ENCODE results near the gene ZNF883.

The ZNF883 gene

GRCh38 chr9:112917987-112918362 is 94.0 kb downstream of the ZNF883 start:
- DNase-seq (ENCODE audit: low read depth), result no peak

- DNase-seq (ENCODE audit: low read depth), result no peak
These were observed 94.7 kb downstream of the ZNF883 start for GRCh38 chr9:112917047-112917986.

GRCh38 chr9:112914524-112914923 is 97.5 kb downstream of the ZNF883 start:
- DNase-seq (ENCODE audit: low read depth), result no peak

GRCh38 chr9:112913326-112913725 is 98.7 kb downstream of the ZNF883 start:
- no peak for DNase-seq (ENCODE audit: low read depth)

GRCh38 chr9:112912636-112913035 is 99.4 kb downstream of the ZNF883 start:
- DNase-seq (ENCODE audit: low read depth), result no peak

GRCh38 chr9:112911736-112912135 is 100.3 kb downstream of the ZNF883 start:
- DNase-seq (ENCODE audit: low read depth), result no peak

Data from activated T-helper 9 cell treated with anti-CD3 and anti-CD28 coated beads, Interleukin-2, amount 50 U/mL, for 16 hours (primary cell).